AG08395 (cell line): ENCODE data around the gene ERC2.
A peak's percentile ranks its signal among the peaks of the same experiment; 100 is the strongest.

ENCODE experiments used
- DNase-seq: peaks from one replicate; pipeline ENCODE4 v3.0.0; 2012; ENCODE audit warnings: mixed read lengths, low spot score

The ERC2 gene

GRCh38 chr3:55984626-55985025 lies 483.6 kb downstream of the ERC2 start:
- peak; percentile 21 for DNase-seq

GRCh38 chr3:55978953-55979352 lies 489.3 kb downstream of the ERC2 start:
- DNase-seq, result no peak

GRCh38 chr3:55974421-55975165 lies 493.7 kb downstream of the ERC2 start:
- DNase-seq, result no peak

- DNase-seq, result no peak
Observed at GRCh38 chr3:55969634-55970033, 498.6 kb downstream of the ERC2 start.

GRCh38 chr3:55968331-55968730 lies 499.9 kb downstream of the ERC2 start:
- DNase-seq, result no peak

- no peak for DNase-seq
Observed at GRCh38 chr3:55966566-55966965, 501.7 kb downstream of the ERC2 start.

GRCh38 chr3:55965776-55966175 lies 502.5 kb downstream of the ERC2 start:
- DNase-seq, result no peak

- DNase-seq, result no peak
Observed at GRCh38 chr3:55964491-55964985, 503.7 kb downstream of the ERC2 start.

- no peak for DNase-seq
Observed at GRCh38 chr3:55963601-55964000, 504.7 kb downstream of the ERC2 start.

GRCh38 chr3:55959471-55960080 lies 508.7 kb downstream of the ERC2 start:
- no peak for DNase-seq

GRCh38 chr3:55958605-55959004 lies 509.7 kb downstream of the ERC2 start:
- no peak for DNase-seq

GRCh38 chr3:55955891-55956477 lies 512.3 kb downstream of the ERC2 start:
- no peak for DNase-seq

GRCh38 chr3:55951388-55951787 lies 516.9 kb downstream of the ERC2 start:
- DNase-seq, result no peak

GRCh38 chr3:55947406-55947805 lies 520.9 kb downstream of the ERC2 start:
- no peak for DNase-seq

GRCh38 chr3:55946574-55947160 lies 521.6 kb downstream of the ERC2 start:
- DNase-seq, result no peak

- DNase-seq, result no peak
Observed at GRCh38 chr3:55942868-55943267, 525.4 kb downstream of the ERC2 start.

GRCh38 chr3:55939287-55939686 lies 529.0 kb downstream of the ERC2 start:
- no peak for DNase-seq

- no peak for DNase-seq
Observed at GRCh38 chr3:55937301-55937700, 531.0 kb downstream of the ERC2 start.

- no peak for DNase-seq
Observed at GRCh38 chr3:55936549-55937052, 531.7 kb downstream of the ERC2 start.

GRCh38 chr3:55935241-55935640 lies 533.0 kb downstream of the ERC2 start:
- no peak for DNase-seq

- DNase-seq, result no peak
Observed at GRCh38 chr3:55934771-55935170, 533.5 kb downstream of the ERC2 start.

GRCh38 chr3:55929154-55929869 lies 539.0 kb downstream of the ERC2 start:
- DNase-seq, result no peak
